ENCODE results near the gene SBNO2. TPM values are rescaled to one million over a fixed set of nuclear protein-coding genes. Genes with fewer than 3 reads are reported as not detected.

Gene SBNO2
- total and polyA plus RNA-seq, 9 of the 15 experiments (the other 6 are each of a cell fraction or from before 2014, with no cell fraction given), result 0.01 to 46.2 (median 6.7) TPM

- intact Hi-C loops (cut with micrococcal nuclease) (loop anchor here (2.0 to 5.0 kb wide), 2 partner anchors 81 to 129 kb away; partner anchors contain the start of gene ATP5F1D), in situ Hi-C loops (cut with MboI) (no loop called here)
- H3K4me3 ChIP-seq, result no peak overlapping the region
- no peaks in the 10 kb centered on the region for H4K20me1 ChIP-seq (replicated peaks; ENCODE audit: control insufficient read depth, insufficient read depth, low read length)
- H3K79me2 ChIP-seq (ENCODE audit: control insufficient read depth, insufficient read depth, low read length), result peaks cover 3% of the 10 kb centered on the region; the same call in 1 of the 3 replicates
- peak overlapping the region in 1 of 2 experiments; percentile 82; a peak in 1 of 4 replicates for H3K9ac ChIP-seq (ENCODE audit: insufficient read depth in 1 of 2, low read depth in 2 of 2, low read length in 2 of 2)
- peak overlapping the region; percentile 35; the same call in 2 of the 3 replicates for H3K27ac ChIP-seq (ENCODE audit: extremely low read depth, low read depth, low read length)
- POLR2A ChIA-PET, result interaction anchor here (0.7 to 2.3 kb wide), 7 partner anchors 8 to 157 kb away, joined by 3 to 14 read pairs (median 4); partner anchors contain the start of gene GPX4
- TF ChIP-seq MXI1 (IDR thresholded peaks at IDR 0.05; ENCODE audit: low read depth, low read length) (no peak), MAX (CRISPR knock-in tag; IDR thresholded peaks at IDR 0.05) (0 out of 2 replicates have a peak, but pooled peaks have one; percentile 7)
- H3K9me1 ChIP-seq (ENCODE audit: control insufficient read depth, insufficient read depth, low read length), result no peaks in the 10 kb centered on the region
- DNase-seq (ENCODE audit: extremely low read depth in 1 of 4, low spot score in 3 of 4), result no peak
- no peak overlapping the region for H2AFZ ChIP-seq (ENCODE audit: low read depth, low read length)
- peaks cover 70% of the 10 kb centered on the region; the same call in 2 of the 3 replicates for H3K36me3 ChIP-seq (ENCODE audit: control insufficient read depth, insufficient read depth, low read length)
- no peak for FAIRE-seq
- BruUV-seq (replicated peaks), result no TSS peak
- H3K4me2 ChIP-seq (ENCODE audit: insufficient read depth, low read length), result peak overlapping the region; percentile 53; the same call in 1 of the 2 replicates
- ATAC-seq, result no peak
- H3K27me3 ChIP-seq (ENCODE audit: control insufficient read depth in 2 of 2, insufficient read depth in 2 of 2, low read length in 2 of 2), result no peaks in the 10 kb centered on the region
- CTCF ChIA-PET (ENCODE audit: low intra/inter-chr PET ratio), result interaction anchor here (0.6 to 3.8 kb wide), 3 partner anchors 81 to 129 kb away, joined by 3 to 21 read pairs (median 21); partner anchors contain the start of gene ATP5F1D
- no peaks in the 10 kb centered on the region for H3K9me3 ChIP-seq (replicated peaks; ENCODE audit: control insufficient read depth, insufficient read depth, low read depth, low read length)
- WGBS (ENCODE audit: insufficient coverage, low coverage, missing lambda C conversion rate), result 6% methylated on average over 9 of the region's 18 CpGs
- peaks cover 9 to 83% of the 10 kb centered on the region in 2 experiments for H3K4me1 ChIP-seq (replicated peaks in 1 of 2; ENCODE audit: control insufficient read depth in 2 of 2, insufficient read depth in 2 of 2, low read length in 2 of 2)
Measured at GRCh38 chr19:1111641-1112267, 62.3 kb downstream of the SBNO2 start.
